IMR-90 (cell line): ENCODE data around the gene MYO1G. TPM values are rescaled to one million over a fixed set of nuclear protein-coding genes. Genes with fewer than 3 reads are reported as not detected.

Source experiments
- ATAC-seq: fragments of 200-7000 bp; cut with Tn5 transposase; 2 replicates; pipeline ENCODE4 v1.9.1; 2020; ENCODE audit warnings: low read depth, mild to moderate bottlenecking, moderate library complexity
- BruUV-seq: library from RNA; stranded (reverse); fragments of 400-500 nt; replicated peaks from 2 replicates; lab custom pipeline; 2021; lab: Mats Ljungman, UMichigan
- CTCF ChIA-PET: fragments of 300-600 bp; formaldehyde crosslinking; extraction: SDS; loops from one replicate; lab custom pipeline; 2021; ENCODE audit warnings: antibody characterized with exemption; lab: Yijun Ruan, JAX
- POLR2A ChIA-PET: fragments of 300-600 bp; sonication (Branson Sonifier 250); formaldehyde crosslinking; loops from one replicate; lab custom pipeline; 2022; ENCODE audit warnings: antibody characterized with exemption; ENCODE audit not compliant: unreplicated experiment; lab: Charles Lee
- DNase-seq: peaks from one replicate; pipeline ENCODE4 v3.0.0; 2013
- H2AFZ ChIP-seq: replicated peaks from 2 replicates; pipeline ENCODE3; 2013; ENCODE audit warnings: low read length, mild to moderate bottlenecking; ENCODE audit not compliant: poor library complexity
- H2AK5ac ChIP-seq: 2 replicates; pipeline ENCODE4 v1.6.1; 2013; ENCODE audit warnings: low read depth, low read length, inconsistent platforms
- H2AK9ac ChIP-seq: replicated peaks from 2 replicates; pipeline ENCODE3; 2013; ENCODE audit warnings: mild to moderate bottlenecking, low read depth, low read length, moderate library complexity; ENCODE audit not compliant: poor library complexity
- H2BK120ac ChIP-seq: 2 replicates; pipeline ENCODE4 v1.6.1; 2013; ENCODE audit warnings: low read depth, low read length, inconsistent platforms
- H2BK15ac ChIP-seq: 3 replicates; pipeline ENCODE4 v1.6.1; 2013; ENCODE audit warnings: low read depth, low read length, inconsistent platforms
- H2BK20ac ChIP-seq: 2 replicates; pipeline ENCODE4 v1.6.1; 2013; ENCODE audit warnings: low read depth, mild to moderate bottlenecking, inconsistent platforms, low read length, moderate library complexity
- H2BK5ac ChIP-seq: 2 replicates; pipeline ENCODE4 v1.6.1; 2013; ENCODE audit warnings: mild to moderate bottlenecking, low read depth, low read length, inconsistent platforms; ENCODE audit not compliant: poor library complexity, severe bottlenecking
- H3K14ac ChIP-seq: replicated peaks from 2 replicates; pipeline ENCODE4 v1.6.1; 2013; ENCODE audit warnings: low read depth, low read length, inconsistent platforms
- H3K18ac ChIP-seq: 2 replicates; pipeline ENCODE4 v1.6.1; 2013; ENCODE audit warnings: low read depth, low read length, control low read depth
- H3K23ac ChIP-seq: 2 replicates; pipeline ENCODE4 v1.6.1; 2013; ENCODE audit warnings: low read depth, low read length, inconsistent platforms
- H3K27ac ChIP-seq: 2 replicates; pipeline ENCODE4 v1.5.1; 2013; ENCODE audit warnings: mild to moderate bottlenecking, control low read depth, low read length; ENCODE audit not compliant: insufficient read depth
- H3K27me3 ChIP-seq: 2 replicates; pipeline ENCODE4 v1.6.1; 2013; ENCODE audit warnings: low read length; ENCODE audit not compliant: control insufficient read depth, insufficient read depth
- H3K36me3 ChIP-seq: 2 replicates; pipeline ENCODE4 v1.6.1; 2013; ENCODE audit warnings: low read length, mixed read lengths; ENCODE audit not compliant: control insufficient read depth, insufficient read depth
- H3K4ac ChIP-seq: 2 replicates; pipeline ENCODE4 v1.6.1; 2013; ENCODE audit warnings: low read depth, low read length, inconsistent platforms
- H3K4me1 ChIP-seq: 2 replicates; pipeline ENCODE4 v1.6.1; 2013; ENCODE audit warnings: low read length, mixed read lengths; ENCODE audit not compliant: control insufficient read depth, insufficient read depth
- H3K4me2 ChIP-seq: 2 replicates; pipeline ENCODE4 v1.6.1; 2013; ENCODE audit warnings: low read depth, mild to moderate bottlenecking, control low read depth, low read length, moderate library complexity
- H3K4me3 ChIP-seq: 2 replicates; pipeline ENCODE4 v1.5.1; 2013; ENCODE audit warnings: low read depth, mild to moderate bottlenecking, control low read depth, low read length, moderate library complexity; ENCODE audit not compliant: insufficient read depth
- H3K56ac ChIP-seq: 2 replicates; pipeline ENCODE4 v1.6.1; 2013; ENCODE audit warnings: low read length, inconsistent platforms; ENCODE audit not compliant: insufficient read depth; ENCODE audit errors: extremely low read depth
- H3K79me1 ChIP-seq, 2 experiments: 2 replicates each; pipeline ENCODE4 v1.6.1; 2013; ENCODE audit warnings: low read length in 2 of 2, inconsistent platforms in 1 of 2, low read depth in 1 of 2
- H3K9ac ChIP-seq: 2 replicates; pipeline ENCODE4 v1.6.1; 2013; ENCODE audit warnings: low read depth, low read length, control low read depth
- H3K9me1 ChIP-seq: 2 replicates; pipeline ENCODE4 v1.6.1; 2013; ENCODE audit warnings: low read length, inconsistent platforms; ENCODE audit not compliant: insufficient read depth
- H3K9me3 ChIP-seq: 2 replicates; pipeline ENCODE4 v1.6.1; 2013; ENCODE audit warnings: low read length; ENCODE audit not compliant: control insufficient read depth, insufficient read depth
- H4K20me1 ChIP-seq: 2 replicates; pipeline ENCODE4 v1.6.1; 2013; ENCODE audit warnings: low read length, inconsistent platforms; ENCODE audit not compliant: insufficient read depth
- H4K5ac ChIP-seq: 2 replicates; pipeline ENCODE4 v1.6.1; 2013; ENCODE audit warnings: mild to moderate bottlenecking, low read depth, low read length, control low read depth
- H4K8ac ChIP-seq, 2 experiments: 2 replicates each; pipeline ENCODE4 v1.6.1; 2013; ENCODE audit warnings: low read depth in 2 of 2, low read length in 2 of 2, control low read depth in 1 of 2, inconsistent platforms in 1 of 2
- H4K91ac ChIP-seq: 2 replicates; pipeline ENCODE4 v1.6.1; 2013; ENCODE audit warnings: low read depth, low read length, inconsistent platforms; ENCODE audit not compliant: insufficient read depth
- CTCF ChIP-seq: conservative IDR thresholded peaks from 2 replicates; pipeline ENCODE4 v1.5.1; 2012; ENCODE audit warnings: mild to moderate bottlenecking, low read depth, low read length, improper control_type of control experiment
- ELK1 ChIP-seq: fragments of 150-350 bp; IDR thresholded peaks from 2 replicates; pipeline ENCODE4 v1.6.1; 2016; ENCODE audit warnings: low read depth, mild to moderate bottlenecking, low read length, moderate library complexity, borderline replicate concordance
- FOS ChIP-seq: fragments of 150-350 bp; IDR thresholded peaks from 2 replicates; pipeline ENCODE4 v1.6.1; 2016; ENCODE audit warnings: low read depth, low read length
- MAZ ChIP-seq: IDR thresholded peaks from 2 replicates; pipeline ENCODE4 v1.6.1; 2012; ENCODE audit warnings: low read depth, mild to moderate bottlenecking, low read length, improper control_type of control experiment, moderate library complexity, borderline replicate concordance
- RCOR1 ChIP-seq: IDR thresholded peaks from 2 replicates; pipeline ENCODE4 v1.6.1; 2012; ENCODE audit warnings: mild to moderate bottlenecking, low read length, improper control_type of control experiment; ENCODE audit not compliant: insufficient replicate concordance
- SMC3 ChIP-seq: fragments of 150-350 bp; IDR thresholded peaks from 2 replicates; pipeline ENCODE4 v1.6.1; 2016; ENCODE audit warnings: low read depth, mild to moderate bottlenecking, antibody characterized with exemption, low read length, moderate library complexity
- WGBS, 2 experiments: methylation state at CpG; one replicate each; pipeline versions ENCODE4 v1.1.5 to v1.1.7; 2013; ENCODE audit warnings: missing lambda C conversion rate in 2 of 2; ENCODE audit not compliant: insufficient read length in 1 of 2; ENCODE audit errors: extremely low coverage in 2 of 2; 5-methylcytosine and 5-hydroxymethylcytosine counted together
- dilution Hi-C: fragments of 300-500 bp; cut with HindIII; formaldehyde crosslinking; loops from one replicate; pipeline ENCODE4 v1.14.3; 2018; ENCODE audit warnings: low sequenced_read_pairs; ENCODE audit not compliant: unreplicated experiment
- in situ Hi-C: fragments of 300-500 bp; cut with MboI; formaldehyde crosslinking; loops from 3 replicates; pipeline ENCODE4 v1.14.3; 2019; ENCODE audit warnings: low sequenced_read_pairs, inconsistent platforms, mixed read lengths
- intact Hi-C: fragments of 100-400 bp; cut with micrococcal nuclease; formaldehyde crosslinking; loops from 2 replicates; pipeline ENCODE4 v1.10.0; 2022
- polyA plus RNA-seq, 3 experiments: library from polyadenylated mRNA; depleted of rRNA; stranded (reverse); fragments of >200 nt; gene quantifications; 2 replicates each; pipeline ENCODE4 v1.2.3, GENCODE V29; 2012; ENCODE audit warnings: low replicate concordance in 1 of 3
- total RNA-seq: library from RNA; depleted of rRNA; stranded (reverse); fragments of >200 nt; gene quantifications from 2 replicates; pipeline ENCODE4 v1.2.3, GENCODE V29; 2012
- TF ChIP-seq, protein P1 (sequence below): fragments of 150-350 bp; IDR thresholded peaks from 2 replicates; pipeline ENCODE4 v1.6.1; 2017; ENCODE audit warnings: mild to moderate bottlenecking, antibody characterized with exemption, low read length, low read depth

MYO1G gene
- total and polyA plus RNA-seq, 2 of the 4 experiments (the other 2 are of a cell fraction): under 0.01 to 0.02 TPM

DNA sequence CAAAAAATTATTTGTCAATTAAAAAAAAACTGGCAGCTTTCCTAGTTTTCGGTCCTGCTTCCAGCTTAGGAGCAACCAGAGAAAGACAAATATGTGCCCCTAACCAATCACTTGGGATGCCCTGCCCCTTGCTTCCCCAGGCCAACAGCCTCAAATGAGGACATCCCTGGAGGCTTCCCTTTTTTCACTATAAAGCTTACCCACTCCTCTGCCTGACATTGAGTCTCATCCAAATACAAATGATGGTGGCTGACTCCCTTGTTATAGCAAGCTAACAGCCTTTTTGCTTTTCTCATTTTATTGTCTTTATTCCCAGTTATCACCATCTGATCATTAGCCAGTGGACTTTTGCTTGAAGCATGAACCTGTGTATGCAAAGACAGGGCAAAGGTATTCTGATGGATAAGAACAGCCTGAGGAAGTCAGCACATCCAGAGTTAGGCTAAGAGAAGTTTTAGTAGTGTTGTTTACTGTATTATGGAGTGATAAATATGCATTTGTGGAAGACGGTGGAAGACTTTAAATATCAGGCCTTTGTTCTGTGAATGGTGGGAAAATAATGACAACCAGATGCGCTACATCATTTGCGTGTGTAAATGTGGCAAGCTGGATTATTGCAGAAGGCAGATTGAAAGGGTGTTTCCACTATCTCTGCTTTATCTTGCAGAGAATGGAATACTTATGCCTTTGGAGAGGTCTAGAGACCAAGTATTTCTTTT is 19.5 kb upstream of the MYO1G start:
- no TSS peak for BruUV-seq
- Histone ChIP-seq H3K9me3 (no peaks in the 10 kb centered on the region), H3K27ac (no peak overlapping the region), H3K9ac (no peak overlapping the region), H2BK120ac (no peak overlapping the region), H3K4ac (no peak overlapping the region; the same call in 1 of the 2 replicates), H3K4me2 (no peak overlapping the region), H4K5ac (peak overlapping the region; percentile 39; the same call in 1 of the 2 replicates), H3K36me3 (peaks cover 2% of the 10 kb centered on the region; the same call in 1 of the 2 replicates), H2BK5ac (no peak overlapping the region), H2BK15ac (no peak overlapping the region), H3K14ac (peak overlapping the region; percentile 1; the same call in 1 of the 2 replicates), H2AK5ac (peak overlapping the region; percentile 42; the same call in 1 of the 2 replicates), H3K18ac (no peak overlapping the region), H4K91ac (no peak overlapping the region), H3K4me3 (no peak overlapping the region), H3K23ac (peak overlapping the region; percentile 79; the same call in 1 of the 2 replicates), H3K4me1 (peaks cover 5% of the 10 kb centered on the region), H4K20me1 (peaks cover 23% of the 10 kb centered on the region), H3K79me1 (peaks cover 6 to 37% of the 10 kb centered on the region in 2 experiments; a peak in 3 of 4 replicates), H2BK20ac (no peak overlapping the region), H4K8ac (peak overlapping the region; percentile 1 to 64; a peak in 3 of 4 replicates), H3K9me1 (peaks cover 11% of the 10 kb centered on the region), H3K56ac (no peak overlapping the region), H3K27me3 (no peaks in the 10 kb centered on the region), H2AFZ (peak overlapping the region; percentile 80), H2AK9ac (peak overlapping the region; percentile 68)
- TF ChIP-seq MAZ (no peak), RCOR1 (no peak), SMC3 (no peak), CTCF (no peak), ELK1 (no peak), FOS (no peak)
- TF ChIP-seq, protein P1, sequence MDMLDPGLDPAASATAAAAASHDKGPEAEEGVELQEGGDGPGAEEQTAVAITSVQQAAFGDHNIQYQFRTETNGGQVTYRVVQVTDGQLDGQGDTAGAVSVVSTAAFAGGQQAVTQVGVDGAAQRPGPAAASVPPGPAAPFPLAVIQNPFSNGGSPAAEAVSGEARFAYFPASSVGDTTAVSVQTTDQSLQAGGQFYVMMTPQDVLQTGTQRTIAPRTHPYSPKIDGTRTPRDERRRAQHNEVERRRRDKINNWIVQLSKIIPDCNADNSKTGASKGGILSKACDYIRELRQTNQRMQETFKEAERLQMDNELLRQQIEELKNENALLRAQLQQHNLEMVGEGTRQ: no peak
- DNase-seq (no peak), ATAC-seq (no peak)
- POLR2A ChIA-PET: interaction anchor here (0.5 kb wide), 1 partner anchor 25 kb away, joined by 7 read pairs; no protein-coding TSS in a partner anchor
- 87% methylated on average over 3 of the region's 4 CpGs; no CpG with 5 or more reads in 1 of the 2 experiments for WGBS, 2 experiments
- dilution Hi-C loops (no loop called here), in situ Hi-C loops (no loop called here), intact Hi-C loops (no loop called here)
- CTCF ChIA-PET: no interaction called here
